Activated CD8-positive, alpha-beta memory T cell treated with anti-CD3 and anti-CD28 coated beads for 48 hours (primary cell): Measurements from ENCODE around the gene GNAS.
"Not testable (repeated sequence)": the region's sequence is repeated elsewhere in the genome, so short reads cannot be mapped to it uniquely, and the experiment has no call there.

ENCODE experiments used
- DNase-seq, 3 experiments: peaks; one replicate each; pipeline ENCODE4 v3.0.0-alpha.2; 2020; ENCODE audit warnings: low read depth in 2 of 3, low spot score in 2 of 3

Gene GNAS

DNA sequence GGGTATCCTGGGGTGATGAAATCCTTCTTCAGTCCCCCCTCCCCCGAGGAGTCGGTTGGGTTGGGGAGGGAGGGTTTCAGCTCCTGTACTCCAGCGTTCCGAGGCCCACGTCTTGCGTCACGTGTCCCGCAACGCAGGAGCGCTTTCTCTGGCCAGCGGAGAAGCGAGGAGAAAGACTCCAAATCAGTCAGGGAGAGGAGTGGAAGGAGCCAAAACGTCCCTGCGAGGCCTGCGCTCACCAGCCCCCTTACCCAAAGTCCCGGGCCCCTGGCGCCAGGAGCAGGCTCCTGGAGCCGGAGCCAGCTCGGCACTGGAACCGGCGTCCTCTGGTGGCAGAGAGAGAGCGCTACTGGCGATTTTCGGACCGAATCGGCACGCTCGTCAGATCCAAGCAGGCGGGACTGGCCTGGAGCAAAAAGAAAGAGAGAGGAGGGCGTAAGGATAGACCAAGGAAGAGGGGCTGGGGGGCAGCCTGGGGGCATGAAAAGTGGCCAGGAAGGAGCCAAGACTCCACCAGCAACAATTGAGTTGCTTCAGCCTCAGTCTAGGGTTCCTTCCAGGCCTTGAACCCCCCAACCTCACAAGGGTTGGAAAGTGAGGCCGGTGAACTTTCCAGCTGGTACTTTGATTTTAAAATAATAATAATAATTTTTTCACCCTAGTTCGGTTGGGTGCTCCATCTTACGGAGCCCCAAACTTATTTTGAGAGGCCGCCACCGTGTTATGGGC lies at the start of gene GNAS:
GNAS (plus strand) TSS at position 174 of the 729 bp plus-strand sequence.
- DNase-seq, result no peak

DNA sequence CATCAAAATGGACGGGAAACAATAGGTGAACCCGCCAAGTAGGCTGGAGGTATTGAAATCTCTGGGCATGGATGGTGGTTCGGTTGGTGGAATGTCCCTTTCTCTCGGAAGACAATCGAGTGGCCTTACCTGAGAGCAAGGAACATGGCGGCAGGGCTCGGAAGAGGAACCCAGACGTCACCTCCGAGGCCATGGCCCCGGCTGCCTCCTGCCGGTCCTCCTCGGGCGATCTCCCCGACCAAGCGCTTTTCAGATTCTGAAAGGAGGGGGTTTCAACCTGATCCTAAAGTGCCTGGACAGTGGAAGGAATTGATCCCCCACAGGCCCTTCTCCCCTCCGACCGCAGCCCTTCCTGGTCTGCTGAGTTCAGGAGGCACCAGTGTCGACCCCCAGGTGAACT lies 49.0 kb upstream of the GNAS start:
- DNase-seq, result no peak

DNA sequence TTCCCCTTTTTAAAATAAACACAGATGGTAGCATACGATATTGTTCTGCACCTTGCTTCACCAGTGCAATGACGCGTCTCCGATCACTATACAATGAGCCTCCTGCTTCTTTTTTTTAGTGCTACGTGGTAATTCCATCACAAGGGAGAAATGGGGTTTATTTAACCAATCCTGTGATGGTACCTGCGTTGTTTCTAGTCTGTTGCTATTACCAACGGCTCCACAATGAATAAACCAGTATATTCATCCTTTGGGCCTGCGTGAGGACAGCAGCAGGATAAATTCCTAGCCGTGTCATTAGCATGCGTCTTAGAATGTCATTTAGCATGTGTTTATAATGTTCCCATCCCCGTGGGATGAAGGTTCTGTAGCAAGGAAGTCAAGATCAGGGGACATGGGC lies 44.7 kb upstream of the GNAS start:
- DNase-seq, result no peak

DNA sequence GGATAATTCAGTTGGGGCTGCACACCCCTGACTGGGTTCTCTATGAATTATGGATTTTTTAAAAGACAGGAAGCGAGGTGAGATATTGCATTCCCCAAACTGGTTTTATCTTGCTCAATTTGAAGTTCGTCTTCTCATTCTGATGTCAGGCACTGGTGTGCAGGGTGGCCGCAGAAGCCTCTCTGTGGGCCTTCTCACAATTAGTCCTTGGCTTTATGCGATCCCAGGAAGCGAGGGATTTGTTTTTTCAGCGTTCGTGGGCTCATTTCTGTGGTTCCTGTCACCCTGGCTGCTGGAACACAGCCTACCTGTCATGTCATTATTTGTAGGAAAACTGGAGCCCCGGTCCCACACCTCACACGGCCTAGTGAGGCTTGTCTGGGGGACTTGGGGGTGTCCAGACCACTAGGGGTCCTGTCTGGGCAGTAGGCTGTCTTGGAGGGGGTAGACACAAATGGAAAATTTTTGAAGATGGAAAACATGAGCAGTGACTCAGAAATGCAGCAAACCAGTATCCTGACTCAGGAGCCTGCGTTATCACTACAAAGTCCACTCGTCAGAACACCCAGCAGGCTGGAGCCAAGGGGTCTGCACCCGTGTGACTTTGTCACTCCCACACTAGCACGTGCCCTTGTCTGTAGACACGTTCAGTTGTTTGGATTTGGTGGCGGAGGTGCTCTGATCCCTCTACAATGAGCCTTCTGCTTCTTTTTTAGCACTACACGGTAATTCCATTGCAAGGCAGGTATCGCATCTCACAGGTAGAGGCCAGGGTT lies 44.1 kb upstream of the GNAS start:
- no peak for DNase-seq

DNA sequence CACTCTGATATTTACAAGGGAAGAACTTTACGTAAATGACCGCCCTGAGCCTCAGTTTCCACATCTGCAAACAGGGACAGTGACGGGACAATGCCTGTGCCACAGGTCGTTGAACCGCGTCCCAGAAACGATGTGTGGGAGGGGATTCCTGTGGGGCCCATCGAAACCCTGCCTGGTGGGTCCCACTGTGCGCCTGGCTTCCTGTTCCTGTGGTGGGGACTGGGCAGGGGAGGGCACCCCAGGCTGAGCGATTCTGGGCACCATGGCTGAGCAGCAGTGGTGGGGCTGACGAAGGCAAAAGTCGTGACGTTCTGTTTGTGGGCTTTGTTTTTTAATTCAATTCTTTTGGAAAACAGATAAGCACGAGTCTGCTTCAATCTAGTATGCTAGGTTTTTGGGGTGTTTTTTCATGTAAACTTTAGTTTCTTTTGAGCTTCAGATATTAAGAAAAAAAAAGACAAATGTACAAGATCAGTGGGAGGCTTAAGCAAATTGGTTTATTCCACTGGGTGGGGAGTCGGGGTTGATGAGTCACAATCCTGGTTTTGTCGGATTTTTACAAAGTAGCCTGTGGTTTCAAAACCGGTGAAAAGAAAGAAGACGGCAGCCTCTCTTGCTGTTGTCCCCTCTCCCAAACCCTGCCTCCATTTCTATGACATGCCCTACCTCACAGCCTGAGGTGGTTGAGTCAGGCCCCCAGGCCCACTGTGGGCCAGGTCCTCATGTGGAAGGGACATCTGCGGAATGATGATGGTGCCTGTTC lies 42.2 kb upstream of the GNAS start:
- peak in 1 of 3 experiments; percentile 31 for DNase-seq

DNA sequence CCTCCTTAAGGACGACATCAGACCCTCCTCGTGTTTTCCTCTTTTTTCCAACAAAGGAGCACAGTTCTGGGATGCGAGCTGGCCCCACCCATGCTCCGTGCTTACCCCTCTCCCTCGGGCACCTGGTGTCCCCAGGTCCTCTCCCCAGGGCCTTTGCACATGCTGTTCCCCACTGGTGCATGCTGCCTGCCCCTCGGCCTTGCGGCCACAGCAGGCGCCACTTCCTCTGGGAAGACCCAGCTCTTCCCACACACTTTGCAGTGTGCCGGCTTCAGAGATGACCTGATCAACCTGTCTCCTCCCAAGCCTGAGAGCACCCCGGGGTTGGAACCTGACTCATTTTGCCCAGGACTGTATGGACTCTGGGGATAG lies 41.7 kb upstream of the GNAS start:
- no peak for DNase-seq

DNA sequence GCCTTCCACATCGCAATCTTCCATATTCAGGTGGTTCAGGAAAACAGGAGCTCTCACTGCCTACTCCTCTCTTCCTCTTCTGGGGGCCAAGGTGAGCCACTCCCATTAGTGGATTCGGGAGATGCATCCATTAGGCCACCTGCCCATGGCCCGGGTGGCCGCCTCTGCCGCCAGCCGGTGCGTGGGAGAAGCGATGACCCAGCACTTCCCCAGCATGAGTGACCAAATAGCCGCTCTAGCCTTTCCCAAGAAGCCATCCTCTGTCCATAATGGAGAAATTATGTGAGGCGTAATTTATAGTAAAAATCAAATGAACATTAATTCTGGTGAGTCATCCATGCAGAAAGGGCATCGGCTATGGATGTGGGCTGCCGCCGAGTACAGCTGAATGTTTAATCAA lies 41.2 kb upstream of the GNAS start:
- no peak for DNase-seq

DNA sequence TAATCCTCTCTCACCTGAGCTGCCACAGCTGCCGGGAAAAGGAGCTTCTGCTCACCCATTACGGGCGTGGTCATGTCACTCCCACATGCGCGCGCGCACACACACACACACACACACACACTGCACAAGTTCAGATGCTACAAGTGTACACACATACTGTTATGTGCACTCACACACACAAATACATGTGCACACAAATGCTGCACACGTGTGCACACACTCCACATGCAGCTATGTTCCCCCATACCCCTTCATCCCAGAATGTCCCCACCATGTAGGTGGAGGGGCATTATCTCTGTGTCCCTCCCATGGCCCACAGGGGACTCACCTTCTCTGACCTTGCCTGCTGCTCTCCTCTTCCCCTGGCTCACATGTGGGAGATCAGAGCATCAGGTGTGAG lies 39.1 kb upstream of the GNAS start:
- DNase-seq, result no peak

DNA sequence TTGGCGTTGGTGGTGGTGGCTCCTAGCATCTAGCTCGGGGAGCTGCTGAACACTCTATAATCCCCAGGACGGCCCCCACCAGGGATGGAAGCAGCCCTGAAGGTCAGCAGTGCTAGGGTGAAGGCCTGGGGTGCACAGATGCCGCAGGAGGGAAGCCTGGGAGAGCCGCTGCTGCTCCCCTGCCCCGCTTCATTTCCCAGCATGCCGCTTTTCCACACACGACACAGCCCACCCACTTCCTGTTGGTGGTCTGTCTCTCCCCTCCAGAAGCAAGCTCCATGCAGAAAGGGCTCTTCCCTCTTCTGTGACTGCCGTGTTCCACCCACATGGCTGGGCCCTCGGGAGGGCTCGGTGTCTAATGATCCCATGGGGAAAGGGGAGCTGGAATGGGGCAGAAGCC lies 37.1 kb upstream of the GNAS start:
- no peak for DNase-seq

DNA sequence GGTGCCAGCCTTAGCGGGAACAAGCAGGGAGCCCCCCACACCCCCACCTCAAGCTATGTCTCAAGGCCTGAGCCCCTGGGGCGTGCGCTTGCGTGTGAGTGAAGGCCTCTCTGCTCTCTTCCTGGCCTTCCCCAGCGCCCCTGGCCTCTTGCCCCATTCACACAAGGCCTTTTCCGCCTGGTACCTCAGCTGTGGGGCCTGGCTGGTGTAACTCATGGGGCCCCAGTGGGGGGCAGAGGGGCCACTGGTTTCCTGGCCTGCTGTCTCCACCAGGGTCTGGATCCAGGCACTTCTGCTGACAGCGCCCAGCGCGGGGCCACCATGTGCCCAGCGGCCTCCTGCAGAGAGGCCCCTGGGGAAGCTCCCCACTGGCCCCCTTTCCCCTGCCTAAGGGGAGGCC lies 36.5 kb upstream of the GNAS start:
- DNase-seq, result no peak

DNA sequence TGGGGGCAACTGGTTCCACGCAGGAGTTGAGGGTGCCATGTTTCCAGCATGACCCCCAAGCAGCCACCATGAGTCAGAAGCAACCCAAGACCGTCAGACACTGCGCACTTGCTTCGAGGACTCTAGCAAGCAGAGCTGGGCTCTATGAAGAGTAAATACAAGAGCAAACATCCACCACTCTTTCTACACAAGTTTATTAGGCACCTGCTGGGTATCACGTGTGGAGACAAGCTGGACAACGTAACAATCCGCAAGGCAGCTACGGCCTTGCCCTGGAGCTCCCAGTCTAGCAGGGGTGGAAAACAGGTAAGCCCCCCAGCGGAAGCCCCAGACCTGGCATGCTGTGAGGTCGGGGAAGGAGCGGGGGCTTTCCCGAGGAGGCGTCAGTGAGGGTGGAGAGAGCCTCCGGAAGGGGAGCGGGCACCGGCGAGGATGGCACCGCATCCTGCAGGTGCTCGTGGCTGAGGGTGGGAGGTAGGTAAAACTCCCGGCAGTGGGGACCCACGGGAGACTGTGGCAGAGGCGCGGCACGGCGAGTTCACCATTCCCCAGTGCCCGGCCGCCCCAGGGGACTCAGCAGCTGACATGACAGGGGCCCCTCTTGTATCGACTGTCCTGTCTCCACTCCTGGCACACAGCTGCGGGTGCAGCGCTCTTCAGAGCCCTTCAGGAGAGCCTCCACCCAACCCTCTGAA lies 35.4 kb upstream of the GNAS start:
- no peak for DNase-seq

DNA sequence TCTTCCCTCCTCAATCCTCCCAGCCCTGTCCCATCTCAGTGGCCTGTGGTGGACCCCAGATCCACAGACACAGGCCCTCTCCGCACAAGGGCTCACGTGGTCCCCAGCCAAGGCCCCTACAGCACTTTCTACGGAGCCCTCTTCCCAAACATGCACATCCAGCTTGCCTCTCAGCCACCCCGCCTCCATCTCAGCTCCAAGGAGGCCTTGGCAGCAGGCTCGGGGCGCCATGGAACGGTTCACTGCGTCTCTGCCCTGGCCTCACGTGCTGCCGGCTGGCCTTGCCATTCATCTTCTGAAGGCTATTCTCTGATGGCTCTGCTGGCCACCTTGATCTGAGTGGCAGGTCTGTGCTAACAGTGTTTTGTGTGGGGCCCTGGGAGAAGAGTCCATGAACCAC lies 34.8 kb upstream of the GNAS start:
- DNase-seq, result no peak

DNA sequence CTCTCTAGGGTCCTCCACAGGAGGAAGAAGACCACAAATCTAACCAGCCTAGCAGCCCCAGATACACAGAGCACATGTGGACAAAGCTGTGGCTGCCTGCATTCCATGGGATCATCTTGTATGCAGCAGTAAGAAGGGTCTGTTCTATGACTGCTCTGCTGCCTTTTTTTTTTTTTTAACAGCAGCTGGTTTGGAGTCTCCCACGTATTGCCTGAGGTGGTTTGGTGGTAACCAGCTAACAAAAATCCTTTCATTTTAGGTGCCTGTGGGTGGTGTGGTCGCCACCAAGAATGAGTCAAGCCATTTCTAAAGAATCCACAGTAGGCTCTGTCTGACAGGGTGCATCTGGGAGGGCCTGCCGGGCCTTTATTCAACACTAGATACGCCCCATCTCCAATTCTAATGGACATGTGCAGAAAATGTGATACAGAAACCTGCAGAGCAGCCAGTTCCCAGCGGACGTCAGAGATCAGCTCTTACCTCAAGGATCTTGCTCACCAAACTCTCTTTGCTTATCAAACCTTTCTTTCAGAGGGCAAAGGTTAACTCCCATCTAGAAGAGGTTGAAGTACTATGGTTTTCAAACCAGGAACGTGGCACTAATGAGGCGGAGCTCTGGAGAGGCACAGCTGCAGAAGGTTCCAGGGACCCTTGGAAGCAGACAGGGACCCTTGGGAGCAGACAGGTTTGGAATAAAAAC lies 33.8 kb upstream of the GNAS start:
- peak; percentile 30 to 46 (median 45) for DNase-seq

DNA sequence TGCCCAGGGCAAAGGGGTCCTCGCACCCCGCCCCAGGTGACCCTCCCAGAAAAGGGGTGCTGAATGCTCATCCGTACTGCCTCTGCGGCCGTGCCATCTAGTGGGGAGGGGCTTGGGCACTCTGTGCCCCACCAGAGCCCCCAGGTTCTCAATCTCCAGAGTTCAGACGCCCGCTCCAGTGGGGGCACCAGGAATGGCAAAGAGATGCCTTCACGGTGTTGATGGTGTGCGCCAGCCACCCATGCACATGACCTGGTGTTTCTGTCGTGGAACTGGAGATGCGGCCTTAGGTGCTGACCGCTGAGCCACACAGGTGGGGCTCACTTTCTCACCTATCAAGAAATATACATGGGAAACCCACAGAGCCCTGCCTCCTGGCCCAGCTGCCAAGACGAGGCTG lies 32.6 kb upstream of the GNAS start:
- no peak for DNase-seq

DNA sequence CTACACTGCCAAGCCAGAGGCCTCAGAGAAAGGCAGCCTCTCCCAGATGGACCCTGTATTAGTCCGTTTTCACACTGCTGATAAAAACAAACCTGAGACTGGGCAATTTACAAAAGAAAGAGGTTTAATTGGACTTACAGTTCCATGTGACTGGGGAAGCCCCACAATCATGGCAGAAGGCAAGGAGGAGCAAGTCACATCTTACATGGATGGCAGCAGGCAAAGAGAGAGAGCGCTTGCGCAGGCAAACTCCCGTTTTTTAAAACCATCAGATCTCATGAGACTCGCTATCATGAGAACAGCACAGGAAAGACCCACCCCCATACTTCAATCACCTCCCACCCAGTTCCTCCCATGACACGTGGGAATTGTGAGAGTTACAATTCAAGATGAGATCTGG lies 32.0 kb upstream of the GNAS start:
- DNase-seq, result not testable (repeated sequence)

DNA sequence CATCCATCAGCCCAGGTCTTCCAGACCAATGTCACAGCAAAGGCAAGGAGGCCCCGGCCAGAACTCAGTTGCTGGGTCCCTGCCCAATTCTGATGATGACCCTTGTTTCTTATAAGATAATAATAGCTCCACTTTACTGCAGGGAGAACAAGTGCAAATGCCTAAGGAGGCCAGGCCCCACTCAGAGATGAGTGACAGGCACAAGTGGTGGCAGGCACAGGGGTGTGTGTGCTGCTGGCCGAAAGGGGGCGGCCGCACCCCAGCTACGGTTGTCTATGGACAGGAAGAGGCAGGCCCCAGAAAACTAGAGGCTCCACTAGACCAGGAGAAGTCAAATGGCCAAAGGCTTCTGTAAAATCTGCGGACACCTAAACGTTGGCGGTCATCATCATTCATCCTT lies 30.4 kb upstream of the GNAS start:
- DNase-seq, result no peak

DNA sequence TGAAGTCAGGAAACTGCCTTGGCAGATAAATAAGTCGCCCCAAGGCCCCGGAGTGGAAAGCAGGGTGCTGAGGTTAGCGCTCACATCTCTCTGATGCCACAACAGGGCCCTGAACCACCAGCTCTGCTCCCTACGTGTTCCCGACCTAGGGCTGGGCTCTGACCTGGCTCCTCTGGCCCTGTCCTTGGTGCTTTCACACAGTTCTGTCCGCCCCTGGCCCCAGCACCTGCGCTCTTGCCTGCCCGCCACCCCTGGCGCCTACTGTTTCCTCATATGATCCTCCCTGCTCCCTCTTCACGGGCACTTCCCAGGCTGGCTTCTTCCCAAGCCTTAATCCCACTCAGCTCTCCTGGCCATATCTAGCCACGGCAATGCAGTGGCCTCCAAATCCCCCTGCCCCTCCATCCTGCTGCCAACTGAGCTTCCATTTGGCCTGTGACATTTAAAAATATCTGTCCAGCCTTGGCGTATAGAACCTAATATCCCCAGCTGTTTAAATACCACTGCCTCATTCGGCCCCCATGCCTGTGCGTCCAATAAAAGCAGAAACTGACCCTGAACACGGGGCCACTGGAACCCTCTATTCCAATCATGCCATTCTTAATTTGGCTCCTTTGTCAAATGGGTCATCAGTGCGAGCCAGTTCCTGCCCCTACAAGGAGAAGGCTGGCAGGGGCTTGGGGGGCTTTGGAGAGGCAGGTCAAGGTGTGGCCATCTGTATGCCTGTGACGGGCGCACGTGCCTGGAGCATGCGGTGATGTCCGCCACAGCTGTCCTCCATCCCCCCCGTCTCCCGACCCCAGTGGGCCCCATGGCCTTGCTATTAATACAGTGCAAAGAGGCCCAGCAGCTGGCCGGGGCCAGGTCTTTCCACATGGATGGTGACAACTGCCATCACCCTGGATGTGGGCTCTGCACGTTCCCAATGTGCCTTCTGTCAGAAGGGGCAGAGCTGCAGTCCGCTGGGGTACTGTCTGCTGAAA lies 29.5 kb upstream of the GNAS start:
- no peak for DNase-seq

DNA sequence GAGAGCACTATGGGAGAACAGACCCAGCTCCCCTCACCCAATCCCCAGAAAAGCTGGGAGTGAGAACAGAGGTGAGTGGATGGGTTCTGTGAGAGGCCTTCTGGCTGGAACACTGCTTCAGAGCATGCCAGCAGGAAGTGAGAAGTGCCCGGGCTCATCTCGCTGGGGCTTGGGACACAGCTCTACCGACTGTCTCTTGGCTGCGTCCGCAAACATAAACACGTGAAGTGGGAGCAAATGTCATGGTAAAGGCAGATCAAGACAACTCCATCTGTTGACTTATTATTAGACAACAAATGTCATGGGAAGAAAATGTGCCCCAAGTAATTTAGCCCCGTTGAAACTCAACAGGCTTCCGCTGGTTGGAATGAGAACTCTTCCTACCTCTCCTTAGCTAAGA lies 27.7 kb upstream of the GNAS start:
- DNase-seq, result no peak

DNA sequence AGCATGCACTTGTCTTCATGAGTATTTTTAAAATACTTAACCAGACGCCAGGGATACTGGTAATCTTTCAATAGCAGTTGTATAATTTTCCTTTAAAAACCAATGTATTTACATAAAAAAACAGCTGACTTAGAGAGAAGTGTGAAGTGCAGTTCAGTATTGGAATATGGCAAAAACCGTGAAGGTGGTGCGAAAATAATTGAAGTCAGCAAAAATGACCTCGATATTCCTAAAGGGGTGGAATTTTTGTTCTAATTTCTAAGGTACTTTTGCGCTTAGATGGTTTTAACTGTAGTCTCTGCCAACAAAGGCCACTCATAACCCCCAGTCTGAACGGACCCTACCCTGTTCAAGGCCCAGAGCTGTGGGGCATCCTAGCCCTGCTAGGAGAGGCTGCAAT lies 27.1 kb upstream of the GNAS start:
- no peak for DNase-seq

DNA sequence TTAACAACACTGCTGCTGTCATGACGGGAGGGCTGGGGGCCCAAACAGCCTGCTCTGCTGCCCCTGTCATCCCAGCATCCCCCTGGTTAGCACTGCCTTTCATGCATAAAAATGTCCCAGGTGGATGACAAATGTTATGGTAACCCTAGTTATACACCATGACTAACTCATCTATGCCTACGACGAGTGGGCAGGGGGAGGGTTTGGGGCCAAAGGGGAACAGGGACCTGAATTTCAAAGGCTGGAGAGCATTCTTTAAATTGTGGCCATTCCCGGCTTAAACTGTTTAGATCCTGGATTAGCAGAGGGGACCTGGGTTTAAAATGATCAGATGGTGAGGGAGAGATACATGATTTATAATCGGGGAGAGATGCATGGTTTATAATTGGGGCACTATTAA lies 26.2 kb upstream of the GNAS start:
- DNase-seq, result no peak
